Stimulated activated CD4-positive, alpha-beta T cell treated with anti-CD3 and anti-CD28 coated beads, Interleukin-1b, Interleukin-23, amount 100 ng/mL, for 1 hour (primary cell): ENCODE measurements around the gene CYGB.
"Not testable (repeated sequence)": the region's sequence is repeated elsewhere in the genome, so short reads cannot be mapped to it uniquely, and the experiment has no call there.

Experiments used
- DNase-seq, 2 donors: peaks; one replicate each; pipeline ENCODE4 v3.0.0-alpha.2; 2020; ENCODE audit warnings: low read depth in 2 of 2

Gene CYGB

GRCh38 chr17:76524598-76525512, 12.7 kb downstream of the CYGB start:
- DNase-seq = no peak

GRCh38 chr17:76523084-76524037, 14.1 kb downstream of the CYGB start:
- DNase-seq = peak; percentile 62 to 74

DNA sequence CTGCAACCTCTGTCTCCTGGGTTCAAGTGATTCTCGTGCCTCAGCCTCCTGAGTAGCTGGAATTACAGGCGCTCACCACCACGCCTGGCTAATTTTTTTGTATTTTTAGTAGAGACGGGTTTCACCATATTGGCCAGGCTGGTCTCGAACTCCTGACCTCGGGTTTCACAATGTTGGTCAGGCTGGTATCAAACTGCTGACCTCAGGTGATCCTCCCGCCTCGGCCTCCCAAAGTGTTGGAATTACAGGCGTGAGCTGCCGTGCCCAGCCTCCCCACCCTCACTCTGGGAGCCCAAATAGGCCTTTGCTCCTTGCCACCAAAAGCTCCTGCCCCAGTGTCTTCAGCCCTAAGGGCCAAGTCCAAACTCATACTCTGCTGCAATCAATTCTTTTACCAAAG, 15.8 kb downstream of the CYGB start:
- DNase-seq = not testable (repeated sequence)

- no peak for DNase-seq
Measured at GRCh38 chr17:76521262-76521661, 16.2 kb downstream of the CYGB start.

DNA sequence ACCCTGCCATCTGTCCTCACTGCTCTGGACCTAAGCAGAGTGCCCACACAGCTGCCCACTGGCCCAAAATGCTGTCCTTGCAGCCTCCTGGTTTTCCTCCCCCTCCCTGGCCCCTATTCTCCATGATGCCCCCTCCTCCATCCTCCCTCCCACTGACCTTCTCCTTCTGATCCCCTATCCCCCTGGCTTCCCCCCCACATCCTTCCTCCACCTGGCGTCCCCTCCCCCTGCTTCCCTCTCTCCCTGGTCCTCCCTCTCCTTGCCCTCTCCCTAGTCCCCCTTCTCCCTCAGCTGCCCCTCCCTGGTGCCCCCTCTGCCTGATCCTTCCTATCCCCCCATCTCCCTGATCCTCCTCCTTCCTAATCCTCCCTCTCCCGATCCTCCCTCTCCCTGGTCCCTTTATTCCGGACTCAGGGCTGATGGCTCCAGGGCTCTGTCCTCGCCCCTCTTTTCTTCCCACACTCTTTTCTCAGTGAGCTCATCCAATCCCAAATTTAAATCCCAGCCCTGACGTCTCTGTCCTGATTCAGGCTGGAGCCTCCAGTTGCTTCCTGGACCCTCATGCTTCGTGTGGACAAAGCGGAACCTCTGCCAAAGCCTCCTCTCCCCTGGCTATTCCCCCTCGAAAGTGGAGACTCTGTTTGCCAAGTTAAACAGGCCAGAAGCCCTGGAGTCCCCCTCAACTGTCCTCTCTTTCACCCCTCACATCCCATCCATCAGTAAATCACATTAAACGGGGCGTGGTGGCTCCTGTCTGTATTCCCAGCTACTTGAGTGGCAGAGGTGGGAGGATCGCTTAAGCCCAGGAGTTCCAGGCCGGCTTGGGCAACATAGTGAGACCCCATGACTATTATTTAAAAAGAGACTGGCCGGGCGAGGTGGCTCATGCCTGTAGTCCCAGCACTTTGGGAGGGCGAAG, 18.2 kb downstream of the CYGB start:
- no peak for DNase-seq

DNA sequence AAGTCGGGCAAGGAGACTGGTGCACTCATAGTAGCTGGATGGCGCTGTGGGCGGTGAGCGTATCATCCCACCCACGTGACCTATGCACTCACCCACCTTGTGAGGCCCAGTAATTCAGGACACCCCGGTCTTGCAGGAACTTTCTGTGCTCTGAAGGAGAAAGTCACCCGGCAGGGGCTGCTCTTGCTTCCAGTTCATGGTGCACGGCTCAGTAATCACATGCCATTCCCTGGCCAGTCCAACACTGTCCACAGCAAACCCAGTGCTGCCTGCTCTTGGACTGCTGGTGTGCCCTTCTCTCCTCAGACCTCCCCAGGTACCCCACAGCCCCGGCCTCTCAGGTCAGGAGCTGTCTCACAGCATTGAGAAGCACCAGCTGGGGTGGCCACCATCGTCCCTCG, 19.9 kb downstream of the CYGB start:
- no peak for DNase-seq

DNA sequence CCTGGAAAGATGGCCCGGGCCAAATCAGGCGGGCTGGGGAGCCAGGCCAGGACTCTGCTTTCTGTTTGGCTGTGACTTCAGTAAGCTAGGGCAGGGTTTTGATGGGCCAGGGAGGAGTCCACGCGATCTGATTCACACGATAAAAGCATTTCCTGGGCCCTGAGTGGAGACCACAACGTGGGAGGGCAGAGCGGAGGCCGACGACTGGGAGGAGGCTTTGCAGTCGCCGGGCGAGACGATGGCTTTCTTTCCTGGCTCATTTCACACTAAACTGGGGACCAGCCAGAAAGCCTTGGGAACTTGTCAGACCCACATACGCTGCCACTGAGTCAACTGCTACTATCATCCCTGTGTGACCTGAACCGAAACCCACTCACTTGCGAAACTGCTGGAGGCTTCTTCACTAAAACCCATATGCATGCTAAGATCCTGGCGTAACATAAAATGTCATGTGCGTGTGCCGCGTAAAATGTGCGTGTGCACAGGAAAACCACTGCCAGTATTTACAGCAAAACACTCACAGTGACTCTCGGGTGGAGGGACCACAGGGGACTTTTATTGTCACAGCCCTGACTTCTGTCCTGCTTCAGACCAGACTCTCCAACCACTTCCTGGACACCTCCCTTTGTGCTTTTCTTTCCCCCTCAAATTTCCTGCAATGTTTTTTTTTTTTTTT, 22.1 kb downstream of the CYGB start:
- DNase-seq = peak; percentile 39 to 65

GRCh38 chr17:76514355-76514754, 23.2 kb downstream of the CYGB start:
- not testable (repeated sequence) for DNase-seq

- DNase-seq = no peak
Measured at GRCh38 chr17:76513306-76513692, 24.2 kb downstream of the CYGB start.

GRCh38 chr17:76512366-76513305, 24.9 kb downstream of the CYGB start:
- DNase-seq = no peak

DNA sequence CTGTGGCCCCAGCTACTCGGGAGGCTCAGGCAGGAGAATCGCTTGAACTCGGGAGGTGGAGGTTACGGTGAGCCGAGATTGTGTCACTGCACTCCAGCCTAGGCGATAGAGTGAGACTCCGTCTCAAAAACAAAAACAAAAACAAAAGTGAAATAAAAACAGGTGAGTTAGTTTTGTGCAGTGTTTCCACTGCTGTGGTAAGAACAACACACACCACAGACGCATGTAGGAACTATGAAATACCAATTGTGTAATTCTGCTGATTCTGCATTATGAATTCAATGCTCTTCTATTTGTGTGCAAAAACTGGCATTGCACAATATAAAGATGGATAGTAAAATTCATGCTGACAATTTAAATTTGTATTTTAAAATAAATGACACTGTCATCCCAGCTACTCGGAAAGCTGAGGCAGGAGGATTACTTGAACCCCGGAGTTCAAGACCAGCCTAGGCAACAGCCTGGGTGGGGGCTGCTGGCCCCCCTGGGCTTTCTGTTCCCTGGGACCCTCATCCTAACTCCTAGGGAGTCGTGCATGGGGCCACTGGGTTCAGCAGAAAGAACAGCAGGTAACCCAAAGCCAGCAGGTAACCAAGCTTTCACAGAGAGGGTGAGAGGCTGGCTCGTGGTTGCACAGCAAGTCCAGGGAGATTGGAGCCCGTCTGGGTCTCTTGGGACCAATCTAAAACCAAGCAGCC, 25.7 kb downstream of the CYGB start:
- no peak for DNase-seq

- no peak for DNase-seq
Measured at GRCh38 chr17:76510831-76511244, 26.7 kb downstream of the CYGB start.

- DNase-seq = not testable (repeated sequence)
Measured at GRCh38 chr17:76508472-76509063, 28.9 kb downstream of the CYGB start.

DNA sequence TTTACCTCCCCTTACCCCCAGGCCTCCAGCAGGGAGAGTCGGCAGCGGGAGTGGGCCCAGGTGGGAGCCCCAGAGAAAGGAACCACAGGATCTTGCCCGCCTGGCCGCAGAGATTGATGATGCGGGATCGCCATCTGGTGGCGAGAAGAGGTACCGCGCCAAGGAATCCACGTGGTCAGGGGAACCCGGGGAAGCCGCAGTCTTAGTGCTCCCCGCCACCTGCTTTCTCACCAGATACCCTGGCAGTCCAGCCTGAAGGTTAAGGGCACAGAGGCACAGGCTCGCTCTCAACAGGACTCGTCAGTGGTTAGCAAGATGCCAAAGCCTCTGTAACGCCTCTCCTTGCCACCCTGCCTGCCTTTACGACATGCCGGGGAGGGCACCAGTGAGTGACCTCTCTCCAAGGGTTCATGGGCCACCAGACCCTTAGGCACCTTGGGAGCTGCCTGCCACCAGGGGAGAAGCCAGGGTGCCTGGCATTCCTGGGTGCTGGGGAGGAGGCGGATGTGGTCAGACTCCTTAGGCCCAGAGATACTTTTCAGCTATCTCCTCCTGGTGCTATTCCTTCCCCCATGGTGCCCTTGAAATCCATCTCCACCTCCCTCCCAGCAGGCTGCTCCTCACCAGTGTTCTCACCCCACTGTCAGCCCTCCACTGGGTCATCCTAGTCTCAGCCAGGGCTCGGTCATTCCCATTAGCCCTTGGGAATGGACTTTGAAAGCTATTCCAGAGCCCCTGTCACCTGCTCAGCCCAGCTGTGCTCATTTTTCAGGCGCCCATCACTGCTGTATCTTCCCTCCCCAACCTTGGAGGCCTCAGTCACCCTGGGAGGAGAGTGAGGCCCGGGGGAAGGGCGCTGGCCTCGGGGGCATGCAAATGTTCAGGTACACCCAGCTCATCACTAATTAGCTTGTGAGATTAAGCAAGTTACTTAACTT, 30.8 kb downstream of the CYGB start:
- peak; percentile 76 to 85 for DNase-seq

DNA sequence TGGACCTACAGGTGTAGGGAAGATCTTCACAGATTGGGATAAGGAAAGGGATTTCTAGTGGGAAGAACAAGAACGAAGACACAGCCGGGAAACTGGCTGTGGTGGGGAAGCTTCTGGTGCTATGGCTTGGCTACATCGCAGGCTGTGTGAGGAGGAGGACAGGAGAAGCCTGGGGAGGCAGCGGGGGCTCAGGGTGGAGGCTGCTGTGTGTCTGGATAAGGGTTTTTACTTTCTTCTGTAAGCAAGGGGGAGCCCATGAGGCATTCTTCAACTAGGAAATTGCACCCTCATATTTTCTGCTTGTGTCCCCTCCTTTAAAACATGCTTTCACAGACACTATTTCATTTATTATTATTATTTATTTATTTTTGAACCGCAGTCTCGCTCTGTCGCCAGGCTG, 33.4 kb downstream of the CYGB start:
- DNase-seq = no peak

GRCh38 chr17:76502341-76503211, 34.9 kb downstream of the CYGB start:
- DNase-seq = no peak
